ENCODE data around the gene NFATC2. TPM values are rescaled to one million over a fixed set of nuclear protein-coding genes. Genes with fewer than 3 reads are reported as not detected.

Gene NFATC2
- total RNA-seq, 1 donor from 2014 or later, result 3.9 TPM

DNA sequence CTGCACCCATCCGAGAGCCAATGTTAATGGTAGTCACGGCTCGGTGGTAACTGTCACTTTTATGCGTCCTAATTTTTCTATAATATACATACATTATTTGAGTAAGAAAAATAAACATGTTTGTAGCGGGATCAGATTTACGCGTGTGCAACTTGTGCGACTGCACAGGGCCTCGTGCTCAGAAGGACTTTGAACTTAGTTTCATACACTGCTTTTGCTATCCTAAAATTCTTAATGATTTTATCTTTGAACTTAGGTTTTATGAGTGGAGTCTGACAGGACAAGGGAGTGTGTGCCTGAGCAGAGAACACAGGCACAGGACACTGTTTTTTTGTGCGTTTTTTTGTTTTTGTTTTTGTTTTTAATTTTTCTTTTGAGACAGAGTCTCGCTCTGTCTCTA is 189.7 kb downstream of the NFATC2 start:
- Histone ChIP-seq H4K20me1 (ENCODE audit: insufficient read depth, low read length) (no peaks in the 10 kb centered on the region), H3K4me2 (ENCODE audit: low read length) (no peak overlapping the region), H2AFZ (ENCODE audit: low read depth, low read length) (no peak overlapping the region), H3K9me3 (ENCODE audit: insufficient read depth, low read depth, low read length) (no peaks in the 10 kb centered on the region), H3K4me3 (ENCODE audit: insufficient read depth, low read depth, low read length) (no peak overlapping the region), H3K27me3 (ENCODE audit: insufficient read depth, low read length) (no peaks in the 10 kb centered on the region), H3K9ac (ENCODE audit: low read length) (peak overlapping the region; percentile 85), H3K27ac (ENCODE audit: low read depth, low read length) (peak overlapping the region; percentile 100), H3K36me3 (ENCODE audit: insufficient read depth, low read length) (no peaks in the 10 kb centered on the region), H3K79me2 (ENCODE audit: insufficient read depth, low read length) (no peaks in the 10 kb centered on the region), H3K4me1 (ENCODE audit: insufficient read depth, low read length) (peaks cover 48% of the 10 kb centered on the region)
- DNase-seq (ENCODE audit: low read depth), result no peak
- Mint-ChIP-seq H3K4me3 (ENCODE audit: unreplicated experiment) (no peak overlapping the region), H3K27ac (ENCODE audit: unreplicated experiment) (no peak overlapping the region), H3K9me3 (ENCODE audit: unreplicated experiment) (peaks cover 3% of the 10 kb centered on the region), H3K36me3 (ENCODE audit: low read depth, unreplicated experiment) (no peaks in the 10 kb centered on the region), H3K4me1 (ENCODE audit: low read depth, unreplicated experiment) (peaks cover 43% of the 10 kb centered on the region), H3K27me3 (ENCODE audit: low read depth, unreplicated experiment) (no peaks in the 10 kb centered on the region)
- TF ChIP-seq, protein P1, sequence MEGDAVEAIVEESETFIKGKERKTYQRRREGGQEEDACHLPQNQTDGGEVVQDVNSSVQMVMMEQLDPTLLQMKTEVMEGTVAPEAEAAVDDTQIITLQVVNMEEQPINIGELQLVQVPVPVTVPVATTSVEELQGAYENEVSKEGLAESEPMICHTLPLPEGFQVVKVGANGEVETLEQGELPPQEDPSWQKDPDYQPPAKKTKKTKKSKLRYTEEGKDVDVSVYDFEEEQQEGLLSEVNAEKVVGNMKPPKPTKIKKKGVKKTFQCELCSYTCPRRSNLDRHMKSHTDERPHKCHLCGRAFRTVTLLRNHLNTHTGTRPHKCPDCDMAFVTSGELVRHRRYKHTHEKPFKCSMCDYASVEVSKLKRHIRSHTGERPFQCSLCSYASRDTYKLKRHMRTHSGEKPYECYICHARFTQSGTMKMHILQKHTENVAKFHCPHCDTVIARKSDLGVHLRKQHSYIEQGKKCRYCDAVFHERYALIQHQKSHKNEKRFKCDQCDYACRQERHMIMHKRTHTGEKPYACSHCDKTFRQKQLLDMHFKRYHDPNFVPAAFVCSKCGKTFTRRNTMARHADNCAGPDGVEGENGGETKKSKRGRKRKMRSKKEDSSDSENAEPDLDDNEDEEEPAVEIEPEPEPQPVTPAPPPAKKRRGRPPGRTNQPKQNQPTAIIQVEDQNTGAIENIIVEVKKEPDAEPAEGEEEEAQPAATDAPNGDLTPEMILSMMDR (IDR thresholded peaks at IDR 0.05; ENCODE audit: insufficient read depth, low read depth, low read length), result no peak
- TF ChIP-seq EZH2 (IDR thresholded peaks at IDR 0.05; ENCODE audit: insufficient read depth, low read length), result no peak
- FAIRE-seq, result no peak

DNA sequence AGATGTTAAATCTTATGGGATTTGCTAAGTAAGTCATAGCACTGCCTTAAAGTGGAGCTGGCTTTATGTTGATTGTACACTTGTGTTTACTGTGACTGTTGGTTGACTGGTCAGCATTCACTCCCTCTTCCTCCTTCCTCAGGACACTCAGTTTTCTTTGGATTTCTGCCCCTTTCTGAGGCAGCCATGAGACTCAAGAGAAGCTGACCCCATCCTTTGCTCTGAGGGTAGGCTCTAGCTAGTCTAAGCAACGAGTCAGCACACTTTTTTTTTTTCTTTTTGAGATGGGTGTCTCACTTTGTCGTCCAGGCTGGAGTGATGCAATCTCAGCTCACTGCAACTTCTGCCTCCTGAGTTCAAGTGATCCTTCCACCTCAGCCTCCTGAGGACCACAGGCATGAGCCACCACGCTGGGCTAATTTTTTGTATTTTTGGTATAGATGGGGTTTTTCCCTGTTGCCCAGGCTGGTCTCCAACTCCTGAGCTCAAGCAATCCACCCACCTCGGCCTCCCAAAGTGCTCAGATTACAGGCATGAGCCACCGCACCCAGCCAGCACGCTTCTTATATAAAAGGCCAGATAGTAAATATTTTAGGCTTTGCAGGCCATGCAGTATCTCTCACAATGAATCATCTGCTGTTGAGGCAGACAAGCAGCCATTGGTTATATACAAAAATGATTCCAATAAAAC is 191.4 kb downstream of the NFATC2 start:
- H4K20me1 ChIP-seq (ENCODE audit: insufficient read depth, low read length), result no peaks in the 10 kb centered on the region

More for the DNA sequence above, 191.4 kb downstream of the NFATC2 start:
- TF ChIP-seq EZH2 (IDR thresholded peaks at IDR 0.05; ENCODE audit: insufficient read depth, low read length), result no peak
- TF ChIP-seq, protein P1 (IDR thresholded peaks at IDR 0.05; ENCODE audit: insufficient read depth, low read depth, low read length), result no peak
- Mint-ChIP-seq H3K4me1 (ENCODE audit: low read depth, unreplicated experiment) (peaks cover 41% of the 10 kb centered on the region), H3K36me3 (ENCODE audit: low read depth, unreplicated experiment) (no peaks in the 10 kb centered on the region), H3K9me3 (ENCODE audit: unreplicated experiment) (peaks cover 3% of the 10 kb centered on the region), H3K4me3 (ENCODE audit: unreplicated experiment) (no peak overlapping the region), H3K27me3 (ENCODE audit: low read depth, unreplicated experiment) (no peaks in the 10 kb centered on the region), H3K27ac (ENCODE audit: unreplicated experiment) (peak overlapping the region; percentile 99)
- peak; percentile 92 for DNase-seq (ENCODE audit: low read depth)
- H3K27me3 ChIP-seq (ENCODE audit: insufficient read depth, low read length), result no peaks in the 10 kb centered on the region
- H3K4me2 ChIP-seq (ENCODE audit: low read length), result peak overlapping the region; percentile 14
- H3K27ac ChIP-seq (ENCODE audit: low read depth, low read length), result peak overlapping the region; percentile 100
- peak; percentile 9 for FAIRE-seq
- no peaks in the 10 kb centered on the region for H3K36me3 ChIP-seq (ENCODE audit: insufficient read depth, low read length)
- H3K4me1 ChIP-seq (ENCODE audit: insufficient read depth, low read length), result peaks cover 53% of the 10 kb centered on the region
- H2AFZ ChIP-seq (ENCODE audit: low read depth, low read length), result no peak overlapping the region
- no peaks in the 10 kb centered on the region for H3K9me3 ChIP-seq (ENCODE audit: insufficient read depth, low read depth, low read length)
- H3K4me3 ChIP-seq (ENCODE audit: insufficient read depth, low read depth, low read length), result no peak overlapping the region
- H3K9ac ChIP-seq (ENCODE audit: low read length), result peak overlapping the region; percentile 77
- H3K79me2 ChIP-seq (ENCODE audit: insufficient read depth, low read length), result no peaks in the 10 kb centered on the region

All from astrocyte (in vitro differentiated cells and primary cell).